ENCODE measurements around the gene CYP26B1. TPM values are rescaled to one million over a fixed set of nuclear protein-coding genes. Genes with fewer than 3 reads are reported as not detected.

CYP26B1 gene
- total and polyA plus RNA-seq, 10 donors: 0.87 to 11.4 (median 5.1) TPM

GRCh38 chr2:72175636-72176035 is 28.0 kb upstream of the CYP26B1 start:
- Histone ChIP-seq H3K4me3 (no peak overlapping the region), H3K36me3 (peaks cover 0 to 49% (median 15%) of the 10 kb centered on the region in 6 donors), H3K27me3 (replicated peaks in 1 of 7) (no peaks in the 10 kb centered on the region), H3K27ac (no peak overlapping the region), H3K4me1 (no peaks in the 10 kb centered on the region), H3K9me3 (no peaks in the 10 kb centered on the region)
- intact Hi-C loops (cut with DNase I; ENCODE audit: low total_unique reads): no loop called here
- 73 to 89% (median 79%) methylated on average over 4 of the region's 4 CpGs for WGBS, 5 donors
- no peak for DNase-seq
- TF ChIP-seq POLR2AphosphoS5 (IDR thresholded peaks at IDR 0.05) (no peak), CTCF (IDR thresholded peaks at IDR 0.05 in 8 of 11, conservative IDR thresholded peaks at IDR 0.05 in 3 of 11) (no peak), POLR2A (IDR thresholded peaks at IDR 0.05) (no peak)

GRCh38 chr2:72173640-72174321 is 26.1 kb upstream of the CYP26B1 start:
- WGBS, 5 donors: 69 to 77% (median 71%) methylated on average over 8 of the region's 8 CpGs
- H3K36me3 ChIP-seq: peaks cover 0 to 37% (median 14%) of the 10 kb centered on the region in 6 donors
- no peaks in the 10 kb centered on the region for H3K4me1 ChIP-seq
- DNase-seq: no peak
- intact Hi-C loops (cut with DNase I; ENCODE audit: low total_unique reads): no loop called here
- no peak overlapping the region for H3K27ac ChIP-seq
- H3K9me3 ChIP-seq: no peaks in the 10 kb centered on the region
- no peaks in the 10 kb centered on the region for H3K27me3 ChIP-seq (replicated peaks in 1 of 7)
- TF ChIP-seq POLR2AphosphoS5 (IDR thresholded peaks at IDR 0.05): no peak
- TF ChIP-seq CTCF (IDR thresholded peaks at IDR 0.05 in 8 of 11, conservative IDR thresholded peaks at IDR 0.05 in 3 of 11): no peak
- TF ChIP-seq POLR2A (IDR thresholded peaks at IDR 0.05): no peak
- H3K4me3 ChIP-seq: no peak overlapping the region

GRCh38 chr2:72172478-72172877 is 24.8 kb upstream of the CYP26B1 start:
- no peaks in the 10 kb centered on the region for H3K27me3 ChIP-seq (replicated peaks in 1 of 7)
- no peaks in the 10 kb centered on the region for H3K4me1 ChIP-seq
- H3K4me3 ChIP-seq: no peak overlapping the region
- H3K36me3 ChIP-seq: peaks cover 0 to 24% (median 6%) of the 10 kb centered on the region in 6 donors
- intact Hi-C loops (cut with DNase I; ENCODE audit: low total_unique reads): no loop called here
- peaks cover 0 to 3% (median 0%) of the 10 kb centered on the region in 8 donors for H3K9me3 ChIP-seq
- H3K27ac ChIP-seq: no peak overlapping the region
- no peak for DNase-seq
- TF ChIP-seq POLR2A (IDR thresholded peaks at IDR 0.05): no peak
- 86 to 94% (median 92%) methylated on average over 2 of the region's 2 CpGs for WGBS, 5 donors

- H3K4me3 ChIP-seq: no peak overlapping the region
- TF ChIP-seq POLR2AphosphoS5 (IDR thresholded peaks at IDR 0.05) (no peak), CTCF (IDR thresholded peaks at IDR 0.05 in 8 of 11, conservative IDR thresholded peaks at IDR 0.05 in 3 of 11) (no peak), POLR2A (IDR thresholded peaks at IDR 0.05) (no peak)
- H3K4me1 ChIP-seq: no peaks in the 10 kb centered on the region
- H3K9me3 ChIP-seq: peaks cover 0 to 3% (median 0%) of the 10 kb centered on the region in 8 donors
- DNase-seq: no peak
- 67 to 92% (median 77%) methylated on average over 3 of the region's 3 CpGs for WGBS, 5 donors
- H3K36me3 ChIP-seq: no peaks in the 10 kb centered on the region
- H3K27me3 ChIP-seq (replicated peaks in 1 of 7): no peaks in the 10 kb centered on the region
- intact Hi-C loops (cut with DNase I; ENCODE audit: low total_unique reads): no loop called here
- peak overlapping the region in 1 of 8 donors; percentile 36 for H3K27ac ChIP-seq
Measured at GRCh38 chr2:72166279-72166678, 18.6 kb upstream of the CYP26B1 start.

All from spleen (tissue), 11 donors.